Pons (tissue), 1 donor: Measurements from ENCODE around the gene CPNE4.

ENCODE experiments used
- DNase-seq: peaks from one replicate; pipeline ENCODE4 v3.0.0-alpha.2; 2016; ENCODE audit warnings: low spot score

The CPNE4 gene

DNA sequence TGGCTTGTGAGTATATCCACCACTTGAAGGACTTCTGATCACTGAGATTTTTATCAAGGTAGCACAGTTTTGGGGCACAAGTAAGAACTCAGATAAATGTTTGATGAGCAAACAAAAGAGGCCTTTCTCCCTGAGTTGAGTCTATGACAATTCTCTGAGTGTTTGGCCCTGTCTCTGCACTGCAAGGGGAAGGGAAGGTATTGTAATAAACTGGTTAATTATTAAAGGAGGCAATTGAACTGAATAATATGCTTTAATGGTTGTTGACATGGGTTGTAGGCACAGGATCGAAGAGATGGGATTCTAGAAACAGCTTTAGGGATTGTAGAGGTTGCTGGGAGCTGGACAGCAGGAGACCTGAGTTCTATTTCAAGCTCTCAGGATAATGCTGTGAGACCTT lies 437.0 kb downstream of the CPNE4 start:
- DNase-seq = no peak

DNA sequence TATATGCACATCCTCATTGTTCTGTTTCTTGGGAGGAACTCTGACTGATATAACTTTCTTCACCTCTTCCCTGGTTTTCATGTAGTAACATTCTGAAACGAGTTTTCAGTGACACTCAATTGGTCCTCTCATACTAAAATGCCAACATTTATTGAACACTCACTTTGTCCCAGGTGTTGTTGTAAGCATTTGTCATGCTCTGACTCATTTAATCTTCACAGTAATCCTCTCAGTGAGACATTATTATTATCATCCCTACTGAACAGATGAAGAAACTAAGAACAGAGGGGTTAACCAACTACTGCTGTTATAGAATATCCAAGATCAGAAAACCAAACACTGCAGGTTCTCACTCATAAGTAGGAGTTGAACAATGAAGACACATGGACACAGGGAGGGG lies 437.9 kb downstream of the CPNE4 start:
- no peak for DNase-seq

DNA sequence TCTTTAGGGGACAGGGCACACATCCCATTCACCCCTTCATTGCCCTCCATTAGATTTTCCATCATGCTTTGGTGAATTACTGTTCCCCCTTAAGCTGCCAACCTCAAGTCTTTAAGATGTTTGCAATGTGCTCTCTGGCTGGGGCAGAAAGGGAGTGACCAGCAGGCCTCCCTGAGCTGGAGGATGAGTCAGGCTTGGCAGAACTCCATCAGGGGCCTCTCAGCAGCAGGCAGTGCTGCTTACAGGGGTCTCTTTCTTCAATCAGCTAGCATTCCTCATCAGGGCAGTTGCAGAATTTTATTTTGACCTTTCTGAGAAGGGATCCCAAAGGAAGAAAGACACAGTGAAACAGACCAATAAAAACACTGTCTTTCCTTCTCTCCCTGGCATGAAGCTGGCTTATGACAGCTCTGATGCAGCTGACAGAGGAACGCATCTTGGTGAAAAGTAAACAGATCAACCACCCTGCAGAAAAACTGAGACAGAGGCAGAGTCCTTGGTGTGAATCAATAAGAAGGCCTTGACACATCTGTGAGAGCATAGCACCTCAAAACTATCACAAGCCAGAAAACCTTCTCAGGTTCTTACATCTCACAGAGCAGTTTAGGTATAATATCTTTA lies 443.3 kb downstream of the CPNE4 start:
- no peak for DNase-seq

DNA sequence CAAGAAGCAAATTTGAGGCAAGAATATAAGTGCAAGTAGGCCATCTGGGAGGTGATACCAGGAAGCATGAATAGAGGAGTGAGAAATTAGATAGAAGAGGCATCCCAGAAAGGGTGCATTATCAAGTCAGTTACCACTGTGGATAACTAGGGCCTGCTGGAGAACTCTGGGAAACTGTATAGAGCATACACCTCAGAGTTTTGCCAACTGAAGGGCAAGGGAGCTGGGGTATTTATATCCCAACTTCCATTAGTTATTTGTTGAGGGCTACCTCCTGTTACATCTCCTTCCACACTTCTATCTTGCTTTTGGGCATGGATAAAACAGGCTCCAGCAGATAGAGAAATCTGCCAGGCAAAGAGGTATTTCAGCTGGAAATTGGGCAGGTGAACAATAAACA lies 448.5 kb downstream of the CPNE4 start:
- DNase-seq = no peak

DNA sequence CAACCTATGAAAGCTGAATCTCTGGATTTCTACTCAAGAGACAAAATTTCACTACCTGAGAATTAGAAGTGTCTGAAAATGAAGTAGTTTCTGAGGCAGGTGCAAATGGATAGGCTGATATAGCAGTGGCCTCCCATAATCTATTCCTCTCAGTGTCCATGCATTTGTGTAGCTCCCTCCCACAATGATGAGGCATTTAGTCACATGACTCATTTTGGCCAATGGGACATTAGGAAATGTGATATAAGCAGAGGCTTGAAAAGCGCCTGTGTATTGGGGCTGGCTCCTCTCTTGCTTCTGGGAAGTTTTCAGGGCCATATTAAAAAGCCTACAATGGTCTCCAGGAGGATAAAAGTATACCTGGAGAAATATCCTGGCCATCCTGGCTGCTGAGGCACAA lies 452.4 kb downstream of the CPNE4 start:
- no peak for DNase-seq

DNA sequence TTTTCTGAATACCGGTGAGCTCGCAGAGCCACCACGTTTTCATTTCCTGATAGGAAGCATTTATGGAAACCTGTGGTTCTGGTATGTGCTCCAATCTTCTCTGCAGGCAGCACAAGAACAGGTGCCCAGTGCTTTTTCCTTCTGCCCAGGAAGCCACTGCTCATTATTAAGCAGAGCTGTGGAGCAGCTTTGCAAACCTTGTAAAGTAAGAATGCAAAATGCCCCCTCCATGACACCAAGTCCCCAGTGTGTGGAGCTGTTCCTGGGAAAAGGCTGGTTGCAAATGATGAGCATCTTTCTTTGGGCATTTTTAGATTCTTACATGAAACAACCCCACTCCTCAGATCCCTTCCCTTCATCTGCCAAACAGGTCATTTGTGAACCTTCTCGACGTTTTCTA lies 466.4 kb downstream of the CPNE4 start:
- DNase-seq = no peak

DNA sequence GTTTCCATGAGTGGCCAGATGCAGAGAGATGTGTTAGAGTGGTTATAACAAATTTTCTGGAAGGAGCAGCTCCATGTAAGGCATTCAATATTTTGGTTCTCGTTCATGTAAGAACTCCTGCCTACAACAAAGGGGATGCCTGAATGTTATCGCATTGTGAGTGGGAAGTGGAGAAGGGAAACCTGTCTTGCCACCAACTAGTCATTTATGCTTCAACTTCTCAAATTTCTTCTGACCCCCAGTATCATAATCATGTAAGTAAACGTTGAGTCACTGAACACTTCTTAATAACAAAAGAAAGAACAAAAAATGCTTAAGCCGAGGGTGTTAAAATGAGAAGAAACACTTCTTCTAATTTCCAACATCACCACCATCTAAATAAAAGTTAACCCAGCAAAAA lies 470.0 kb downstream of the CPNE4 start:
- no peak for DNase-seq

DNA sequence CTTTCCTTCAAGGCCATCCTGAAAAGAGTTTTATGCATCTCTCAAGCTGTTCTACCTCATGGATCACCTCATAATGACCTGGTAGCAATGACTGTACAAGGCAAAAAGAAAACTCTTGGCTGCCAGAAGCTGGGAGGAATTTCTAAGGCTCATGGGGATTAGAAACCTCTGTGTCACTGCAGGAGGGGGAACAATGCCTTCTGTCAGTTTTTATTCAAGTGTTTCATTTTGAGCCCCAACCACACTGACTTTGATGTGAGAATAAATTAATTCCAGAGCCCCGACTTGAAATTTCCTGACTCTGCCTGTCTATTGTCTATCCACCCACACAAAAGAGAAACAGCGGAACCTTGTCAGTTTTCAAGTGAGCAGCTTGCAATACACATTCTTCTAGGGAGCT lies 473.3 kb downstream of the CPNE4 start:
- peak; percentile 13 for DNase-seq

DNA sequence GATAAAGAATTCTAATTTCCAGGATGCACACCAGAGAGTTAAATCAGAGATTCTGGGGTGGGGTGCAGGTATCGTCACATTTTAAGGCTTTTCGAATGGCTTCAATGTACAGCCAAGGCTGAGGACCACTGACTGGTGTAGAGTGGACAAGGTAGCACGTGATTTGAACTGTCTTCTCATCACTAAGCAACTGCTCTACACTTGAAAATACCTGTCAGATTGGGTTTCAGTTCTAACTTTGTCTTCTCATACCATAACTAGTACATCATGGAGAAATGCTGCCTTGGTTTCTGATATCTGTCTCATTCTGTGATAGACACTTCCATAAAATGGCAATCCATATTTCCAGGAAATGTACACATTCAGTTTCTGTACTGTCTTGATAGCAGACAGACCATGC lies 474.0 kb downstream of the CPNE4 start:
- no peak for DNase-seq

DNA sequence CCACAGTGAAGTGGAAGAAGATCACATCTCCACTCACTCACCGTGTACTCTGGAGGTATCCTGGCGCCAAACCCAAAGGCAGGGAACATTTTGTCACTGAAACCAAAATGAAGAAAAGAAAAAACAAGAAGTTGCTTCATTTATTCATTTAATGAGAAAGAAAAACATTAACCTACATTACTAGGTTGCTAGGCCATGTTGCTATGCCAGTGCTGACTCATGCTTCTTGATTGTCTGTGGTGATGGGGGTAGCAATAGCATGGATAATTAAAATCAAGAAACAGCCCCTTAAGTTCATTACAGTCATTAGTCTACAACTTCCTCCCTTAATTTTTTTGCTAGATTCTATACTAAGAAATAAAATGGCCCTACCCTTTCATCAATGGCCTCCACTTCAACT lies 479.4 kb downstream of the CPNE4 start:
- no peak for DNase-seq

DNA sequence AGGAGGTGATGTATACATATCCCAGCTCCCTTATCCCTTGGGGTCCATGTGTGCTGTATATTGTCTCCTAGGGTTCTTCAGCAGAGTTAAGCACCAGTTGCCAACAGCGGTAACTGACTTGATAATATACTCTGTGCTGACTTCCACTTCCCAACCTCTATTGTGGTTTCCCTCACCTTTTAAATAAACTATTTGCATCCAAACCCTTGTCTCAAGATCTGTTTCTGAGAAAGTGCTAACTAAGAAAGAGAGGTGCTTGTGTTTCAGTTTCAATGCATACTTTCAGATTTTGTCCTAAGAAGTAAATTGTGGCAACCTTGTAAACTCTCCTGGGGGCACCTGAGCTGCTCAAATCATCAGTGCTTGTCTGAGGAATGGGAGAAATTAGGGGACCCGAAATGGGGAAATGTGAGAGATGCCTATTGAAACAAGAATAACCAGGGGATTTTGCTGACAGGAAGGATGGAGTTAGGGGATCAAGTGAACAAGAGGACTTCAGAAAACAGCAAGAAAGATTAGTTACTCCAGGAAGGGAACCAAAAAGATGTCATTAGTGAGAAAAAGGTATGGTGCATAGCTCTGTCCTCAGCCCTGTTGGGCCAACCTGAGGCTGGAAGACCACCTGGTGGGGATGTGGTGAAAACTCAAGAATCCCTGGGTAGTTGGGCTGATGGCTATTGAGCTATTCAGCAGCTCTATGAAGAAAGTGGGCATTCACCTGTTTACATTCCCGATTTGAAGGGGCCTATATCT lies 481.1 kb downstream of the CPNE4 start:
- DNase-seq = no peak

DNA sequence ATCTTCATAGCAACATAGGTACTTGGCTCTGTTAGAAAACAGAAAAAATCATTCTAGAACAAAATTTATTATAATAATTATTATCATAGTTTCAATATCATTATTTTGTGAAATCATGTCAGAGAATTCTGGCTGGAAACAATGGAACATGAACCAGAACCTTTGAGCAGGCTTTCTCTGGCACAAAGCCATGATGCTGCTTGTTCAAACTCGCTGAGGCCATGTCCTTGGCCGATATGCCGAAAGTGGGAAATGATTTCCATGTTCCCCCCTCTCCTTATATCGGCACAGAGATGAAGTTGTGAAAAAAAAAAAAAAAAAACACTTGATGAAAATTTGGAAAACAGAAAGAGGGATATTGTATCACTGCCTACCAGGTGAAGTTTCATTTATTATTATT lies 483.1 kb downstream of the CPNE4 start:
- no peak for DNase-seq

DNA sequence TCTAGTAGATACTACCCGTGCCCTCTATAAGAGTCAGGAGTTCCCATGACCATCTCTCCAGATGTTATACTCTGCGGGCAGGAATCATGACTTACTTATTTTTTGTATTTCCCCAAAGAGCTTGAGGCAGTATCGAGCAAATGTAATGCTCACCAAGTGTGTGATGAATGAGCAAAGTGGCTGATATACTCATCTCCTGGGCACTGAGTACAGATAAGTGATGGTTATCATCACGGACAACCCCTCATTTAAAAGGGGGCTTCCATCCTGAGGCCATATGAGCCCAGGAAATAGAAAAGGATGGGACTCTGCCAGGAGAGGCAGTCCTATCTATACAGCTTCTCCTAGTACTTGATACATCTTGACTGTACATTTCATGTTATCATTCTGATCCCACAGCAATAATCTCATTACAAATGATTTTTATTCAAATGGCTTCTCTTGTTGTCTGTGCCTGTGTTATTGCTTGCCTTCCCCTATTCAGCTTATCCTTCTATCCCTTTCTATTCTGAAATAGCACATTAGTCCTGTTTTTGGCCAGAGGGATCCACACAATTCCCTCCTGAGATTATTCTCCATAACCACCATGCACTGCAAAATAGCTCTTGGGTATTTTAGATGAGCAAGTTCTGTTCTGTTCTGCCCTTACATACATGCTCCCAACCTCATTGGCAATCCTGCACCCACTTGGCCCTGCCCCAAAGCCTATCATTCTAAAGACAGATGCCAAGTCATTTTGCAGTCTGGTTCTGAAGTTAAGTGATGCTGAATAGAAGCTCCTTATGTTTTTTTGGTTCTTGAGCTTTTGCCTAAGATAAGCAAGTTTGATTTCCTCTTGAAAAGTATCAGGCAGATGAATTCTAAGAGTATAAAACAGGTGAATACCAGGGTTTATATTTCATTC lies 484.0 kb downstream of the CPNE4 start:
- DNase-seq = no peak

DNA sequence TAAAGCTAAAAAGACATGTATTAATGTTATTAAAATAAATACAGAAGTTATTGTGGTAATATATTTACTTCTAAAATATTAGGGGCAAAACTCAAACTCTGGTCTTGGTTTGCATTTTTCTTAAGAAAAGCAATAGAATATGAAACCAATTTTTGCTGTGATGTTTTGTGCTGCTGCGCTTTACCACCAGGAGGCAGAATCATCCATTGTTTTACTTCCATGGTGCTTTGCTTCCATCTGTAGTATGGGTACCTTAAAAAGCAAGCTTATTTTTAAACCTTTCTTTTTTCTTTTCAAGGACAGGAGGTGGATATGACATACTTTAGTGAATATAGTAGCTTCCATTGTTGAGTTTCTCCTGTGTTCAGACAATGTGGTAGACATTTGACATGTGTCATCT lies 485.5 kb downstream of the CPNE4 start:
- no peak for DNase-seq

DNA sequence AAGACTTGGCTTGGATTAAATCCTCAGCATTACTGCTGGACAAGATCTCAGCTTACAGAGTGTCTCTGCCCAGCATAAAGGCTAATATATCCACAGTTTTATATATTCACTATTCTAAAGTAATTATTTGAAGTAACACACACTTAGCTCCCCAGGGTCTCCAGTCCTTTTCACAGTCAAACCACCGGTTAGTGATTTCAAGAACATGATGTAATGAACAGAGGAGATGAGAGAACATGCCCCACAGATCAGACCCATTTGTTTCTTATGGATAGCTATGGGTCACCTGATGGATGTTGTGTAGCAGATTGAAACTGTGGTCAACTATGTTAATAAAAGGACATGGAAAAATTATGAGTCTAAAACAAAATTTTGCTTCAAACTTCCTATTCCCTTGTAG lies 487.2 kb downstream of the CPNE4 start:
- DNase-seq = no peak

DNA sequence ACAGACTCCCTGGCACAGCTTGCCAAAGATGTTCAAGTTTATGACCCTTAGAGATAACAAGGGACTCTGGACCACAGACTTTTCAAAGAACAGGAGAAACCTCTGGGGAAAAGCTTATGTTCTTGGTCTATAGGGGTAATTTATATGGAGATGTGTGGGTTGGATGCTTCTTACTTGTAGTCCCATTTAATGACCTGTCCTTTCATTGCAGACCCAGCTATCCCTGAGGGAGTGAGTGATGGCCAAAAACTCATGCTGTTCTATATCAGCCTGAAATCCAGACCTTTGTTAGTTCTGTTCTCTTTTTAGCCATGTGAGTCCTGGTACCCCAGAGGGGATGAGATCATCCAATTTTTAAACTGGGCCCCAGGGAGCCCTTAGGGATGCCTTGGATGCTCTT lies 488.4 kb downstream of the CPNE4 start:
- DNase-seq = no peak

DNA sequence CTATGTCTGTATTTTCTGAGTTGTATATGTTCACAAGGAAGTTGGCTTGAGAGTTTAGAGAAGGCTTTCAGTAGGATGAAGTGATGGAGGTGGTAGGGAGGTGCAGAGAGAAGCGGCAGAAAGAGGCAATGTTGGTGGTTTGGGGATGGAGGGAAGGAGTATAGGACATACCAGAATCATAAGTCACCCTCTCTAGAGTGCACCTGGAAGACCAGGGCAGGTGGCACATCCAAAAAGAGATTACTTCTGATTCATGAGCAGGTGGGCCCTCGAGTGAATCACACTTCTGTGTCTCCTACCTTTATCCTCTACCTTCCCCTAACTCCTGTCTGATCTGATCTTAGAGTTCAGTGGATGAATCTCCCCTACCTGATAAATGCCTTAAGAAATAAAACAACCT lies 490.3 kb downstream of the CPNE4 start:
- DNase-seq = no peak

DNA sequence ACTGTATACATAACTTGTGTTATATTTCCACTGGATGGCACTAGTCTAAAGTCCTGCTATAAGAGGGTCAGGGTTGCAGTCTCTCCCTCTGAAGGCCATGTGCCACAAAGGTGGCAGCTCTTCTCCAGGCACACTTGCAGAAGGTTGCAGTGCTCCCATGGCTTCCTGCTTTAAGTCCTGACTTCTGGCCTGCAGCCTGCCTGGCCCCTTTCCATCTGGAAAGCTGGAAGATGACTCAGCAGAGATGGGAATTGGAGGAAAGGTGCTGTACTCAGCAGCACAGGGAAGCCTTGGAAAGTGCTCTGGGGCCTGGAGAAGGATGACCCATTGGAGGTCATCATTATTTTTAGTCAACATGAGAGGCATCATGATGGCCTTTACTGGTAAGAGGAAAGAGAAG lies 491.1 kb downstream of the CPNE4 start:
- peak; percentile 24 for DNase-seq

DNA sequence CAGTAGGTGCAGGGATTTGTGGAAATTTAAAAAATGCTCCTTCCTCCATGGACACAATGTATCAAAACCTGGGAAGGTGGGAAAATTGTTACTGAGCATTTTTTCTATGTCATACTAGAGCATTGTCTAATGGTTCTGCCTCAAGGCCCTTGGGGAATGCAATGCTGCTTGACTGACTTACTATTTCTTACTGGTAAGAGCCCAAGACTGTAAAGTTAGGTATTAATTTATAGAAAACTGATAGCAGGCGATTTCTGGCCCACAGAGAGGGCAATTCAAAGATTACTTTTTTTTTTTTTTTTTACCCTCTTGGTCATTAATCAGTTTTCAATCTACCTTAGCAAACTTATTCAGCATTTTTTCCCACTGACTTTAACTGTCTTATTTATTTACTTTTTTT lies 493.5 kb downstream of the CPNE4 start:
- no peak for DNase-seq

DNA sequence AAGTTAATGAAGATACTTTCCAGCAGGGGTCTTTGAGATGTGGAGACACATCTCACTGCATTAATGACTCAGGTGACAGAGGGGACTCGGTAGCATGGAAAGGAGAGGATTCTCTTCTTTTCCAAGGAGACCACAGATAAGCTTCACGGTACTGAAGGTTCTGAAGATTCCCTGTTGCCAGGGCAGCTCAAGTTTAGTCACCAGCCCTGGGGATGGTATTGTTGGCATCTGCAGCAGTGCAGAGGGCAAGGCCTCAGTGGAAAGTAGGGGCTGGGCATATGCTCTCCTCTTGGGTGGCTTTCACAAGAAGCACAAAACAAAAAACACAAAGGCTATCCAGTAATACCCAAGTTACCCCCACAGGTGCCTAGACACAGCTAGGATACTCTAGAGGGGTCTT lies 494.0 kb downstream of the CPNE4 start:
- no peak for DNase-seq

DNA sequence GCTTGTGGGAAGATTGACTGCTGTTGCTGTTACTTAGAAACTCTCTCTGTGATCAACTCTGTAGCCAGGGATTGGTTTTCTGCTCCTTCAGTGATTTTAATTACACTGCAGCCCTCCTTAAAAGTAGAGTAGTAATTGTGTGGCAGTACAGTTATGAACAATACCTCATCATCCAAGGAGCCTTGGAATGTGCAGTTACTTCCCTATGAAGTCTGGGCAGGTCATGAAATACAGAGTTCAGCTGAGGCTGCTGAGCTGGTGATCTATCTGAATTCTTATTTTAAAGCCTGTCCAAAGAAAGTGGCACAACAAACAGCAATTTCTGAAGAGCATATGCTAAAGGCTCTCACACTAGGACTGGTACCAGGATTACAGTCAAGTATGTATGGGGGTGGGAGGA lies 494.7 kb downstream of the CPNE4 start:
- DNase-seq = no peak

DNA sequence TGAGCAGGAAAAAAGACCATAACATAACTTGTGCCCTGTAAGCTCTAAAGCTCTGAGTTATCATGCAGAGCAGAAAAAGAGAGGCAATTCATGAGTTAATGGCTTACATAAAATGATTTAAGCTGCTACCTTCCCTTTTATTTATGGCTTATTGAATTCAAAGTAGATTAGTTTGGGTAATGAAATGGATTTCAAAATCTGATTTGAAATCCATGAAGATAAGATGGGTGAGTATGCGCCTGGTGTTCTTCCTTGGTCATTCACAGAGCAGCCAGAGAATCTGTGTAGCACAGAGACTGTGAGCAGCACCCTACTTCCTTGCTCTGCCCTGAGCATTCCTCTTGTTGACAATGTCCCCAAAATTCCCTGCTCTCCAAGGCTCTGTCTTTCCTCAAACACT lies 495.8 kb downstream of the CPNE4 start:
- no peak for DNase-seq

DNA sequence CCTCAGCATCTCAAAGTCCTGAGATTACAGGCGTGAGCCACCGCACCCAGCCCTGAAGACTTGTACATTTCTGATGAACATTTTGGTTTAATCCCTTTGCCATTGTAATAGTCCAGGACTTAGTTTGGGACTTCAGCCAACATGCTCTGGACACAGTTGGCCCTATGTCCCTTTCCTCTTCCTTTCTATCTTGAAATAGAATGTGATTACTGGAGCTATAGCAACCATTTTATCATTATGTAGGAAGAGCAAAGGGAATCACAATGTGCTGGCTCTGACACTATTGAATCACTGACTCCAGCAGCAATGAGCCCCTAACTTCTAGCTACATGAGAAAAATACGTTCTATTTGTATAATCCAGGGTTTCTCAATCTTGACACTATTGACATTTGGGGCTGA lies 497.3 kb downstream of the CPNE4 start:
- no peak for DNase-seq
